ENCODE data around the gene JAZF1.

DNA sequence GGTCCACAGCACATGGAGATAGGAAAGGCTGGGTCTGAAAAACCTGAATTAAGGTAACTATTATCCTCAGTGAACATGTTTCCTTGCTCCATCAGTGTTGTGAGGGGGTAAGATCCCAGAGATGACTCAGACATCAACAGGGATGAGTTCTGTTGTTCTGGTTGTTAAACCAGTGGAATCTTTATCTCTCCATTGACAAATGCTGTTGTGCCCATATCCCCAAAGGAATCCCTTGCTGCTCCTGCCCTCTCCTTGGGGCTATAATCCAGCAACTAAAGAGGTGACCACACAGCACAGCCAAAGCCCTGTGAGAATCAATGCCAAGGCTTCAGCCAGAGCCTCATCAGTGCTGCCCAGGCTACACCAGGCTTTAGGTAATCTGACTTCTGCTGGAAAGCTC lies 113.4 kb downstream of the JAZF1 start:
- no peak for TF ChIP-seq CHD1 (IDR thresholded peaks at IDR 0.05; ENCODE audit: low read depth, low read length)
- TF ChIP-seq TCF12 (IDR thresholded peaks at IDR 0.05; ENCODE audit: low read depth, low read length), result no peak
- TF ChIP-seq TAF1 (IDR thresholded peaks at IDR 0.05; ENCODE audit: low read depth, low read length), result no peak
- TF ChIP-seq POLR2AphosphoS5 (IDR thresholded peaks at IDR 0.05; ENCODE audit: low read depth, low read length), result no peak
- TF ChIP-seq SIX5 (IDR thresholded peaks at IDR 0.05; ENCODE audit: low read depth, low read length), result no peak
- no peak for TF ChIP-seq POLR2A (IDR thresholded peaks at IDR 0.05; ENCODE audit: control extremely low read depth in 1 of 2, low read depth in 2 of 2, low read length in 2 of 2)
- TF ChIP-seq EP300 (IDR thresholded peaks at IDR 0.05; ENCODE audit: borderline replicate concordance in 1 of 2, low read depth in 2 of 2, low read length in 2 of 2), result no peak
- TF ChIP-seq RAD21 (IDR thresholded peaks at IDR 0.05 in 1 of 2, conservative IDR thresholded peaks at IDR 0.05 in 1 of 2; ENCODE audit: low read depth in 2 of 2, low read length in 2 of 2), result no peak
- TF ChIP-seq, protein P1, sequence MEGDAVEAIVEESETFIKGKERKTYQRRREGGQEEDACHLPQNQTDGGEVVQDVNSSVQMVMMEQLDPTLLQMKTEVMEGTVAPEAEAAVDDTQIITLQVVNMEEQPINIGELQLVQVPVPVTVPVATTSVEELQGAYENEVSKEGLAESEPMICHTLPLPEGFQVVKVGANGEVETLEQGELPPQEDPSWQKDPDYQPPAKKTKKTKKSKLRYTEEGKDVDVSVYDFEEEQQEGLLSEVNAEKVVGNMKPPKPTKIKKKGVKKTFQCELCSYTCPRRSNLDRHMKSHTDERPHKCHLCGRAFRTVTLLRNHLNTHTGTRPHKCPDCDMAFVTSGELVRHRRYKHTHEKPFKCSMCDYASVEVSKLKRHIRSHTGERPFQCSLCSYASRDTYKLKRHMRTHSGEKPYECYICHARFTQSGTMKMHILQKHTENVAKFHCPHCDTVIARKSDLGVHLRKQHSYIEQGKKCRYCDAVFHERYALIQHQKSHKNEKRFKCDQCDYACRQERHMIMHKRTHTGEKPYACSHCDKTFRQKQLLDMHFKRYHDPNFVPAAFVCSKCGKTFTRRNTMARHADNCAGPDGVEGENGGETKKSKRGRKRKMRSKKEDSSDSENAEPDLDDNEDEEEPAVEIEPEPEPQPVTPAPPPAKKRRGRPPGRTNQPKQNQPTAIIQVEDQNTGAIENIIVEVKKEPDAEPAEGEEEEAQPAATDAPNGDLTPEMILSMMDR (IDR thresholded peaks at IDR 0.05; ENCODE audit: control extremely low read depth in 1 of 3, insufficient read depth in 1 of 3, low read depth in 1 of 3, low read length in 3 of 3), result no peak
- TF ChIP-seq GABPA (IDR thresholded peaks at IDR 0.05; ENCODE audit: borderline replicate concordance, insufficient read depth, low read length), result no peak
- no peak for TF ChIP-seq MAFK (IDR thresholded peaks at IDR 0.05; ENCODE audit: low read depth, low read length)
- no peak for TF ChIP-seq SAP30 (IDR thresholded peaks at IDR 0.05; ENCODE audit: insufficient read depth, insufficient replicate concordance, low read length)
- TF ChIP-seq CREB1 (IDR thresholded peaks at IDR 0.05), result no peak
- no peak for TF ChIP-seq CEBPB (IDR thresholded peaks at IDR 0.05; ENCODE audit: low read depth, low read length)

All from H1 (cell line).